GM12872 (cell line): ENCODE measurements around the gene MESP2.

ENCODE experiments used
- TF ChIP-seq, protein P1 (sequence below): IDR thresholded peaks from 3 replicates; pipeline ENCODE4 v1.5.1; 2011; ENCODE audit warnings: low read depth, mild to moderate bottlenecking, low read length, moderate library complexity; ENCODE audit not compliant: insufficient read depth

MESP2 gene, protein sequence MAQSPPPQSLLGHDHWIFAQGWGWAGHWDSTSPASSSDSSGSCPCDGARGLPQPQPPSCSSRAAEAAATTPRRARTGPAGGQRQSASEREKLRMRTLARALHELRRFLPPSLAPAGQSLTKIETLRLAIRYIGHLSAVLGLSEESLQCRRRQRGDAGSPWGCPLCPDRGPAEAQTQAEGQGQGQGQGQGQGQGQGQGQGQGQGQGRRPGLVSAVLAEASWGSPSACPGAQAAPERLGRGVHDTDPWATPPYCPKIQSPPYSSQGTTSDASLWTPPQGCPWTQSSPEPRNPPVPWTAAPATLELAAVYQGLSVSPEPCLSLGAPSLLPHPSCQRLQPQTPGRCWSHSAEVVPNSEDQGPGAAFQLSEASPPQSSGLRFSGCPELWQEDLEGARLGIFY

DNA sequence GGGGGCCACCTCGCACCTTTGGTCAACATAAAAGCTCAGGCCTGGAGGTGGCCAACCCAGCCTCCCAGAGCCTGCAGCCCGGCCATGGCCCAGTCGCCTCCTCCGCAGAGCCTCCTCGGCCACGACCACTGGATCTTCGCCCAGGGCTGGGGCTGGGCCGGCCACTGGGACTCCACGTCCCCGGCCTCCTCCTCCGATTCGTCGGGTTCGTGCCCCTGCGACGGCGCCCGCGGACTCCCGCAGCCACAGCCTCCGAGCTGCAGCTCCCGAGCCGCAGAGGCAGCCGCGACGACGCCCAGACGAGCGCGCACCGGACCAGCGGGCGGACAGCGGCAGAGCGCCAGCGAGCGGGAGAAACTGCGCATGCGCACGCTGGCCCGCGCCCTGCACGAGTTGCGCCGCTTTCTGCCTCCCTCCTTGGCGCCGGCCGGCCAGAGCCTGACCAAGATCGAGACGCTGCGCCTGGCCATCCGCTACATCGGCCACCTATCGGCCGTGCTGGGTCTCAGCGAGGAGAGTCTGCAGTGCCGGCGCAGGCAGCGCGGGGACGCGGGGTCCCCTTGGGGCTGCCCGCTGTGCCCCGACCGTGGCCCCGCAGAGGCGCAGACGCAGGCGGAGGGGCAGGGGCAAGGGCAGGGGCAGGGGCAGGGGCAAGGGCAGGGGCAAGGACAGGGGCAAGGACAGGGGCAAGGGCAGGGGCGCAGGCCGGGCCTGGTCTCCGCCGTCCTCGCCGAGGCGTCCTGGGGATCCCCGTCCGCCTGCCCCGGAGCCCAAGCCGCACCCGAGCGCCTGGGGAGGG, at the start of gene MESP2:
Gene MESP2 (plus strand): TSS at position 59 of the 799 bp plus-strand sequence. CDS start 26 bp downstream, at position 85.
- TF ChIP-seq, protein P1, sequence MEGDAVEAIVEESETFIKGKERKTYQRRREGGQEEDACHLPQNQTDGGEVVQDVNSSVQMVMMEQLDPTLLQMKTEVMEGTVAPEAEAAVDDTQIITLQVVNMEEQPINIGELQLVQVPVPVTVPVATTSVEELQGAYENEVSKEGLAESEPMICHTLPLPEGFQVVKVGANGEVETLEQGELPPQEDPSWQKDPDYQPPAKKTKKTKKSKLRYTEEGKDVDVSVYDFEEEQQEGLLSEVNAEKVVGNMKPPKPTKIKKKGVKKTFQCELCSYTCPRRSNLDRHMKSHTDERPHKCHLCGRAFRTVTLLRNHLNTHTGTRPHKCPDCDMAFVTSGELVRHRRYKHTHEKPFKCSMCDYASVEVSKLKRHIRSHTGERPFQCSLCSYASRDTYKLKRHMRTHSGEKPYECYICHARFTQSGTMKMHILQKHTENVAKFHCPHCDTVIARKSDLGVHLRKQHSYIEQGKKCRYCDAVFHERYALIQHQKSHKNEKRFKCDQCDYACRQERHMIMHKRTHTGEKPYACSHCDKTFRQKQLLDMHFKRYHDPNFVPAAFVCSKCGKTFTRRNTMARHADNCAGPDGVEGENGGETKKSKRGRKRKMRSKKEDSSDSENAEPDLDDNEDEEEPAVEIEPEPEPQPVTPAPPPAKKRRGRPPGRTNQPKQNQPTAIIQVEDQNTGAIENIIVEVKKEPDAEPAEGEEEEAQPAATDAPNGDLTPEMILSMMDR: peak; percentile 40; the same call in 2 of the 3 replicates

DNA sequence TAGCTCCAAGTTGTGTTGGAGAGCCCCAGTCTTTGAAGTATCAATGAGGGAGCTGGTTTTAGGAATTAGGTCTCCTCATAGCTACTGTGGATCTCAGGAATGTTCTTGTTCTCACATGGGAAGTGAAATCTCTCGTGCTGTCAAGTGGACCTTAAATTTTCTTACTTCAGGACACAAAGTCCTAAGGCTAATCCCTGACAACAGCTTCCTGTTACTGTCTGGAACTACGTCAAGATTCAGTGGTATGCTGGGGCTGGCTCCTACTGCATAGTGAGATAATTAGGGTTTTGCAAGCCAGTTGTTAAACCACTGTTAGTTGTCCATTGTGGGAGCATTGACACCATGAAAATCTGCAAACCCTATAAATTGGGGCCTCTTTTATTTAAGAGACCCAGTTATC, 47.9 kb upstream of the MESP2 start:
- TF ChIP-seq, protein P1: no peak

DNA sequence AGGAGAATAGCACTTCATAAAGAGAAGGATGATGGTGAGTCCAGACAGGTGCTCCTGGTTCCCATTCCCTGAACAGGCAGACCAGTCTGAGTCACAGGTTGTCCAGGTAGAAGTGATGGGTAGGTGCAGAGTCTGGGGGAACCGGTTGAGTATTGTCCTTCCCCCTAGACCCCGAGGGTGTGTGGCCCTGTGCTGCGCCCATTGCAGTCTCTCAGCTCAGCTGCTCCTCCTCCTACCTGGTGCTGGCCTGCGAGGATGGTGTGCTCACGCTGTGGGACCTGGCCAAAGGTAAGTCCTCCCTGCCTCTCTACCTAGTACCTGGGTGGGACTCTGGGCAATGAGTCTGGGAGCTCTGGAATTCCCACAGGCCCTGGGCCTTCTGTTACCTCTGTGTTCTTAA, 44.9 kb upstream of the MESP2 start:
- TF ChIP-seq, protein P1: no peak

DNA sequence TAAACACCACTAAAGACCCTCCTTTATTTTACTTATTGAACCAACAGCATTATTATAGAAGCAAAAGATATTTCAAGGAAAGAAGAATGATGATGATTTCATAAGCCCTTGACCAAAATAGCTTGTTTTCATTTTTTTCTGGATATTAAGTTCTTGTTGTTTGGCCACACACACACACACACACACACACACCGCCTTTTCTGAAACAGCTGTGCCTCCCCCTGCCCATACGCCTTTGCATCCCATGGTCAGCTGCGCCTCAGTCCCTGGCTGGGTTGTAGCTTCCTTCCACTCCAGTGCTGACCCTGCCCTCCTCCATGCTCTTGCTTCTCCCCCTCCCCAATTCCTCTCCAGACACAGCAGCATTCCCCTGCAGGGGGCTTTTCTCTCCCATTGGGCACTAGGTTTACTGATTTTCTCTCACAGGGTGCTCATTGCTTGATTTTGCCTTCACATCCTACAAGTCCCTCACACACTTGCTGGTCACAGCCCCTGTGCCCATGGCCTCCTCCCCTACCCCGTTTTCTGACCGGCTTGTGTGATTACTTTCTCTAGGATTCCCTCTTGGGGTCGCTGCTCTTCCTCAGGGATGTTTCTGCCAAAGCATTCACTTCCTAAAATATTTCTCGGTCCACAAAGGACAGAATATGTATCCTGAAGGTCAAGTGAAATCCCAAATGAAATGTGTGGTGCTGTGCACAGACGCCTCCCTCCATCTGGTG, 43.5 kb upstream of the MESP2 start:
- TF ChIP-seq, protein P1: no peak

DNA sequence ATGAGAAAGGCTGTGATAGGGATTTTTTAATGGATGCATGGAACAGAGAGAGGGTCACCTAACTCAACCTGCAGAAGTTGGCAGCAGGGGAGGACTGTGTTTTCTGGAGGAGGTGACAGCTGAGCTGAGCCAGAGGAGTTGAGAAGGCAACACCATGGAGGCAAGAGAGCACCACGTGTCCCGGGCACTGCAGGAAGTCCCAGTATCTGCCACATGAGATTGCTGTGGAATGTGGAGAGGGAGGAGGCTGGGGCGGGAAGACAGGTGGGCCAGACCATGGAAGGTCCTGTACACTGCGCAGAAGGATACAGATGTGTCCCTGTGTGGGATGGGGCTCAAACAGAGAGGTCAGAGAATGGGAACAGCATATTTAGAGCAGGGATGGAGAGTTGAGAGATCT, 40.4 kb upstream of the MESP2 start:
- TF ChIP-seq, protein P1: no peak

DNA sequence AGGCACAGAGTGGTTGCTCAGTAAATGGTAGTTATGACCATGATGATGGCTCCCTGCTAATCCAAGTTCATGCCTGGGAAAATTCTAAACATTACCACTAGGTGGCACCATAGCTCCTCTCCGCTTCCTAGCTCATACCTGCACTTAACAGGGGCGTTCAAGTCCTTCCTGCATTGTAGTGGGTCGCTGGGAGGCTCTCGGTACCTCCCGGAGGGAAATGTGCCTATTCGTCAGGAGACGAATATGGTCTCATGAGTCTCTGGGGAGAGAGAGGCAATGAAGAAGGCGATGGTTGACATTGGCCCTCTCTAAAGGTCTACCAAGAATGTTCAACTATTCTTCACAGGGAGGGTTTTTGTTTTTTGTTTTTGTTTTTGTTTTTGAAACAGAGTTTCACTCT, 36.0 kb upstream of the MESP2 start:
- TF ChIP-seq, protein P1: peak; percentile 91

DNA sequence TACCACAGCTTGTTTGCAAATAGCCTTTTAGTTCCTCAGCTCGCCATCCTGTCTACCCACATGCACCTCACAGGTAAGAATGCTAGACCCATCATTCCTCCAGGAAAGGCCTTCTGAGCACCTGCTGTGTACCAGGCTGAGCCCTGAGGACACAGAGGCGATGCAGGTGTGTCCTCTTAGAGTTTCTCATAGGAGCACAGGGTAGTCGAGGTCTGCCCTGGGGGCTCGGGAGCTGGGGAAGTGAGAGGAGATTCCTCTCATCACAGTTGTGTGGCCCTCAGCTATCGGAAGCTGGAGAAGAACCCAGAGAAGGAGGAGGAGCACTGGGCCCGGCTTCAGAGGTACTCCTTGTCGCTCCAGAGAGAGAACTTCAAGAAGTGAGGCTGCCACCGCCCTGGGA, 33.1 kb upstream of the MESP2 start:
- TF ChIP-seq, protein P1: no peak
